ENCODE data around the gene FHIT.

GRCh38 chr3:59895972-59896371, 1355.3 kb downstream of the FHIT start:
- TF ChIP-seq GATA3 (IDR thresholded peaks at IDR 0.05; ENCODE audit: low read depth, low read length) (no peak), GATA2 (IDR thresholded peaks at IDR 0.05; ENCODE audit: low read depth, low read length) (no peak)

Data from SH-SY5Y (cell line).